ENCODE data around the gene PRKACA.

PRKACA gene

DNA sequence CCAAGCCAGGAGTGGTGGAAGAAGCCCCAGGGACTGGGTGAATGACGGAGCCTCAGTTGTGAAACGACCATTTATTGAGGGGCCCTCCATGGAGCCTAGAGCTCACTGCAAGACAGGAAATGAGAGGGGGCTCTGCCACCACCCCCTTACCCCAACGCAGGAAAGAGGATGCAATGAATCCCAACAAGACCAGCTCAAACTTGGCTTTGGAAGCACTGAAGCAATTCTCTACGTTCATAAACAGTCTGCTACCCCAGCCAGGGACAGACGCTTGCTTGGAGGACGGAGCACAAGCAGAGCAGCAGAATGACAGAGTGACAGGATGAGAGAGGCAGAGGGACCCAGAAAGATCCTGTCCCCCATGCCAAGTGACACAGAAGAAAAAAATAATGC lies 1.0 kb downstream of the PRKACA start:
- DNase-seq, result no peak

DNA sequence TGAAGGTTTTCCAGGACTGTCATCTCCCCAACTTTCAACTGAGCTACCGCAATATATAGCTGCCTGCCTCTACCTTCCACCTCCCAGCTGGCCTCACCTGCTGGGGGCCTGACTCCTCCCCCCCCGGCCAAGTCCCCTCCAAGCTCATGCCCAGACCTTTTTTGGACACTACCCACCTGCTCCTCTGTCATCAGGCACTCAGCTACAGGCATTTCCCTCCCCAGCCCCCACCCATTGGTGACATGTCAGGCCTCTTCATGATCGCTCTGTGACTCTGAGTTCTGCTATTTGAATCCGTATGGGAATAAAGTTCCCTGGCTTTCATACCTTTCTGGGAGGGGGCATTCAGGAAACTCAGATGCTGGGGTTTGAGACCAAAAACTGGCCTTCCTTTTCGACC lies 1.8 kb downstream of the PRKACA start:
- DNase-seq, result no peak

DNA sequence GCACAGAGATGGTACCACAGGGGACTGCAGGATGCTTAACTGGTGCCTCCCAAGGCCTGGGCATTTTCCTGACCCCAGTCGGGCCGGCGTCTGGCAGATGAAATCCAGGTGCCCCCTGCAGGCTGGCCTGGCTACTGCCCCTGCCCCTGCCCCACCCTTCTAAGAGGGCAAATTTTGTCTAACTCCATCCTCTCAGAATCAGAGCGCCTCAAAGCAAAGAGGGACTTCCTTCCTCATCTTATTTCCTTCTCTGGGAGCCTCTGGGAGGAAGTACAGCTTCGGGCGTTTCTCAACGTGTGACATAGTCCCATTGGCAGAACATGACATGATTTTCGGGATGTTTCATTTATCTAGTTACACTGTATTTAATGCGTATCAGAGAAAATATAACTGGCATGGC lies 2.7 kb downstream of the PRKACA start:
- peak; percentile 25 for DNase-seq

DNA sequence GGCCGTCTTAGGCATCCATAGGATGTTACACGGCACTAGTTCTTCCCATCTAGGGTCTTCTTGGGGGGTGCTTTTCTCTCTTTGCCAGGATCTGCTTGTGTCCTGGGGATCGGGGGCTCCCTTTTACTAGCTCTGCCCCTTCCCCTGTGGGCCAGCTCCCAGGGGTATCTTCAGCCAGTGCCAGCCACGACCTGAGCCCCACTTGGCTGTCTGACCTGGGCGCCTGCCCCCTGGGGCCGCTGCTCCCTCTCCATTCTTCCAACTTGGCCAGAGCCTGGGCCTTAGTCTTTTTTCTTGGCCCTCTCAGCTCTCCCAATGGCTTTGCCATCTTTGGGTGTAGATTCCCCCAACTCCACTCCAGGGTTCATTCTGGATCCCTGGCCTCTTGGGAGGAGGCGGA lies 3.1 kb downstream of the PRKACA start:
- DNase-seq, result no peak

DNA sequence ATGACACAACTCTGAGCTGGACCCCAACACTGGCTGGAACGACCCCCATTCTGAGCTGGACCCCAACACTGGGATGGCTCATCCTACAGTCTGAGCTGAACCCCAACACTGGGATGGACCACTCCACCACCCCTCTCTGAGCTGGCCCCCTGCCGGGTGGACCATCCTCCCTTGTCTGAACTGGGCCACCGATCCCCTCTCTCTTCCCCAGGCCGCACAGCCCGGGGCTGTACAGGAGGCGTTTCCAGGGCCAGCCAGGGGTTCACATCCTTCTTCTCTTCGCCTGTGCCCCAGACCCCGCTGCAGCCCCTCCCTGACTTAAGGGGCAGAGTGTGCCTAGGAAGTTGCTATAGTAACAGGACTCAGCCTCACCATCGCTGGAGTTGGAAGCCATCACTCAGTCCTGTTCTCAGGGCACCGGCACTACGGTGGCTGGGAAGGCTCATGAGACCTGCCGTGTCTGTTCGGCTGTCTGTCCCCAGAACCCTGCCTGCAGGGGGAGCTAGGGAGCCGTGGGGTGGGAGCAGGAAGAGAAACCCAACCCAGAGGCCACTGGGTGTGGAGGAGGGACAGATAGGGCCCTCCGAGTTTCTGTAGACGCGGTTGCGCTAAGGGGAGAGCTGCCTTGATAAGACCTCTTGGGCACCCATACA lies 3.7 kb downstream of the PRKACA start:
- peak; percentile 26 for DNase-seq

DNA sequence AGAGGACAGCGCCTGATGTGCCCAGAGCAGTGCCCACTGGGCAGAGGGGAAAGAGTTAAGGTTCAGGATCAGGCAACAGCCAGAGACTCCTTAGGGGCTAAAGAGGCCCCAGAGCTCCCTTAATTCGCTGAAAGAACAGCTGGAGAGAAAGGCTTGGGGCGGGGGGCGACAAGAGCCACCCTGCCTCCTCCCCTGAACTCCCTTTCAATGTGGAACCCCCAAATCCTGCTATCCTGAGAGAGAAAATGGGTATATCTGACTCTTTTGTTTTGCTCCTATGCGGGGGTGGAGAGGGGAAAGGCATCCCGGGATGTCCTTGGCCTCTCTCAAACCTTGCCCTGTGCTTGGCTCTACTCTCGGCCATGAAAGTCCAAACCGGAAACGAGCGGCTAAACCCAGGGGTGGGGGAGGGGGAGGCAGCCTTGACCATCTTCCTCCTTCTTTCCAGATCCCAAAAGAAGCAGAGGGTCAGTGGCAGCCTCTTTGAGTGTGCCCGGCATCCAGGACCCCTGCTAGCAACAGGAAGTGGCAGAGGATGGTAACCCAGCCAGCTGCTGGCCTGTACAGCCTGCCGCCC lies 4.7 kb downstream of the PRKACA start:
- DNase-seq, result no peak

DNA sequence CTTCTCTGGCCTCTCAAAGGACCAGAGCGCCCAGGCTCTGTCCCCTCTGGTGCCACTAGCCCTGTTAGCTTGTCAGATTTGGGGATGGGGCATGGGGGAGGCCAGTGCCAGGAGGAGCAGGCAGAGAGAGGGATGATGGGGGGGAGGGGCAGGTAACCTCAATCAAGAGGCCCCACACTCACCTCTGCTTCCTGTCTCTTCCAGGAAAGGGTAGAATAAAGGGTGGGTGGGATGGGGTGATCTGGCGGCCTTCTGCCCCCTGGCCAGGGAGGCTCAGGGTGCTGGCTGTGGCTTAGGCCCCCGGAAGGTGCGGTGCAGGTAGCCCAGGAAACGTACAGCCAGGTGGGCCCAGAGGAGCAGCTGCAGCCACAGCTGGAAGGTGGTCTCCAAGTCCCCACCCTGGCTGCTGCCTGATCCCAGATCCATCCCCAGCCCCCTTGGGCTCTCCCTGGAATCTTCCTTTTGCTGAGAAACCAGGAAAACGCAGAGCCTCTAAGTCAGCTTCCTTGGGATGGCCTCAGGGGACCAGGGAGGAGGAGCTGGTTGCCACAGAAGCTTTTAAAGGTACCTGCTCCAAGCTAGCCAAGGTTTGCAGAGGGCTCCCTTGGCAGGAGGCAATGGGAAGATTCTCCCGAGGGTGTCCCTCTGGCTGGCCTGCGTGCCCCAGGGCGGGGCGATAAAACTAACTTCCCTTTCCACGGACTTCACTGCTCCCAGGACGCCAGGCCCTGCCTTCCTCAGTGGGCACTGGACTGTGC lies 5.3 kb downstream of the PRKACA start:
- DNase-seq, result peak; percentile 24

DNA sequence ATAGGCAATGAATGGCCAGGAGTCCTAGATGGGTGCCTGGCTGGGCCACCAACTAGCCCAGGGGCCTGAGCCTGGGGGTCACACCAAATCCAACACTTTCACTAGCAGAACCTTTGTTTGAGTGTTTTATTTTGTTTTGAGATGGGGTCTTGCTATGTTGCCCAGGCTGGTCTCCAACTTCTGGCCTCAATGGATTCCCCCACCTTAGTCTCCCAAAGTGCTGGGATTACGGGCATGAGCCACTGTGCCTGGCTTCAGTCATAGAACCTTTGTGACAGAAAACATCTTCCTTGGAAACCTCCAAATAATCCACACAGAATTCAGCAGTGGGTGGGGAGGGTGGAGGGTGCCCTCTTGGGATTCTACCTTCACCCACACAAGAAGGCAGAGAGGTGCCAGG lies 6.1 kb downstream of the PRKACA start:
- DNase-seq, result no peak

DNA sequence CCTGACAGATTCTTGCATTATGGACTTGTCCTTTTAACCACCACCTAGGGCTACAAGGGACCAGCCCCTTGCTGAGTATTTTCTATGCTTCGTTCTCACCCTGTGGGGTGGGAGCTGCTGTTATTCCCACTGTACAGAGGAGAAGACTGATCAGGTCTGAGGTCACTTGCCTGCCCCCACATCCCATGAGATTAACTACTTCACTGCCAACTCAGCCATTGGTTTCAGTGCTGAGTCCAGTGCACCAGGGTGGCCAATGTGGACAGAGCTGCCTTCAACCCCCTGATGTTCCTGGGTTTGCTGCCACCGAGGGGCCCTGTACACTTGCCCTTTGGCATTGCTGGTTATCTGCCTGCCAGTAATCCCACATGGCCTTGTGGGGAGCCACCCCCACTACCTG lies 6.9 kb downstream of the PRKACA start:
- no peak for DNase-seq

DNA sequence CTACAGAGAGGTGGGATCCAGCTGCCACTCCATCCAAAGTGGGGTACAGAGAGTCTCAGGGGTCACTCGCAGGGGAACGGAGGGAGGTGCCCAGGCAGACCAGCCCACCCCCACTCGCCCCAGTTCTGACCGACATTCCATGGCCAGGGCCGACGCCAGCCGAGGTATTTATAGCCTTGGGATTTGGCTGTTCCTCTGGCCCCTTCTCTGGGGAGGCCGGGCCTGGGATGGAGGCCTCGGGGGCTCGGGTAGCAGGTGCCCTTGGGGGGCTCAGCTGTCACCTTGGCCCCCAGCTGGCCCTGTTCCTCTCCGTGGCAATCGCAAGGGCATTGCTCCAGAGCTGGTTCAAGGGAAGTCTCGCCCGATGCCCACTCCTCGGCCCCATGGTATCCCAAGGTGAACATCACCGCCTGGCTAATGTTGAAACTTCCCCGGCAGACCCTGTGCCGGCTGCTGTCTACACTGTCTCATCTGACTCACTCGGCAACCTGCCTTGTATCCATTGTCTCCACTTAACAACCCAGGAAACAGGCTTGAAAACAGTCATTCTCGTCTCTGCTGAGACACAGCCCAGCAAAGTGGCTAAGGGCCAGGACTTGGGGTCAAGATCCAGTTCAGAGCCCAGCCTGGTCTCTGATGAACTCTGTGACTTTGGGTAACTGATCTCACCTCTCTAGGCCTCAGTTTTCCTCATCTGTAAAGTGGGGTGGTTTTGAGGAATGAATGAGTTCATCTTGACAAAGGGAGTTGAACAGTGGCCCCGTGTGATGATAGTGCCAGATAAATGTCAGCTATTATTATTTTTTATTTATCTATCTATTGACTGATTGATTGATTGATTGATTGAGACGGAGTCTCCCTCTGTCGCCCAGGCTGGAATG lies 9.7 kb downstream of the PRKACA start:
- no peak for DNase-seq

DNA sequence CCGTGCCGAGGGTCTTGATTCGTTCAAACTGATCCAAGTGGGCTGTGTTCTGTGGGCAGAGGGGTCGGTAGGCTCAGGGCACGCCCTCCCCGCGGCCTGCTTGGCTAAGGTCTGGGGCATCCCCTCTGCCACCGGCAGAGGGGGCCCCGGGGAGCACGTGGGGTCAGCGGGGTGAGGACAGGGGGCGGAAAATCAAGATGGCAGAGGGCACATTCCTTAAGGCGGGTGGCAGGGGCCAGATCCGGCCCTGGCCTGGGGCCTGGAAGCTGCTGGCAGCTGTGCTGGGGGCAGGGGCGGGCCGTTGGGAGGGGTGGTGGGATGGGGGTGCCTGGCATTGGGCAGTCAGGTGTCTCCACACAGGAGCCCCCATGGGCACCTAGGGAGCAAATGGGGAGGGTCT lies 10.7 kb downstream of the PRKACA start:
- no peak for DNase-seq

DNA sequence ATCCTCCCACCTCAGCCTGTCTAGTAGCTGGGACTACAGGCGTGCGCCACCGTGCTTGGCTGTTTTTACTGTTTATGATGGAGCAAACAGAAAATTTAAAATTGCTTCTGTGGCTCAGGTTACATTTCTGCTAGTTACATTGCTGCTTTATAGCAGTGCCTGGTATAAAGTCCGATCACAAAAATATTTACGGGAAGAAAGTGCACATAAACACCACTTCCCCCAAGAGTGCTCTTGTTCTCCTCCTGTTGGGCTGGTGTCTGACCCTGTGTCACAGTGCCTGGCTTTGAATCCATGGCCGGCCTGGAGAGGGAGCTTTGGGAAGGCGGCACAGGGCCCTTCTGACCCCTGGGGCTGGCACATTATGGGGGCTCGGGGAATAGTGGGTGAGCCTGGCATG lies 11.9 kb downstream of the PRKACA start:
- no peak for DNase-seq

DNA sequence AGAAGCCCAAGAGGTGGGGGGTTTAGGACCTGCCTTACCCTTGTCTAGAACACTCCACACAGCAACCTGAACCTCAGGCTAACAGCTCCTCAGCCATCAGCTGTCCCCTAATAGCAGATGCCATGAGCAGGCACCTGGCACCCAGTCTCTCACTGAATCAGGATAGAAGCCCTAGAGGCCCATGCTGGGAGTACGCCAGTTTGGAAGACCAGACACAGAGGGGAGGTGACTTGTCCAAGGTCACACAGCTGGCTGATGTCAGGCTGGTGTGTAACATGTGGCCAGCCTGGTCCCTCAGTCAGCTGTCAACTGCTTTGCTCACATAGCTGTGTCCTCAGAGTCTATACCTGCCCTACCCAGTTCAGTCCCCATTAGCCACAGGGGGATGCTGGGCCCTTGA lies 14.3 kb downstream of the PRKACA start:
- DNase-seq, result no peak

DNA sequence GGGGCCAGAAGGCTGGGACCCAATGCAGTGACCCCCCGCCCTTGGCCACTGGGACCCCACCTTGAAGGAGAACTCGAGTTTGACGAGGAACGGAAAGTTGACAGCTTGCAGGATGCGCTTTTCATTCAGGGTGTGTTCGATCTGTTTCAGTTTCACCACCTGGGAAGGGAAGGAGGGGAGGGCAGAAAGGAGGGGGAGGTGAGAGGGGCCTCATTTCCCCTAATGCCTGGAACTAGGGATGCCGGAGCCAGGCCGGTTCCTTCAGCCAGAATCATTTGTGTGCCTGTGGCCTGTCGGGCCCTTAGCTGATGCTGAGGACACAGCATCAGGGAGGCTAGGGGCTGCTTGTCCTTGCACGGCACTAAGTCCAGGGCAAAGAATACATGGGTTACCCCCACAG lies 14.8 kb downstream of the PRKACA start:
- DNase-seq, result no peak

DNA sequence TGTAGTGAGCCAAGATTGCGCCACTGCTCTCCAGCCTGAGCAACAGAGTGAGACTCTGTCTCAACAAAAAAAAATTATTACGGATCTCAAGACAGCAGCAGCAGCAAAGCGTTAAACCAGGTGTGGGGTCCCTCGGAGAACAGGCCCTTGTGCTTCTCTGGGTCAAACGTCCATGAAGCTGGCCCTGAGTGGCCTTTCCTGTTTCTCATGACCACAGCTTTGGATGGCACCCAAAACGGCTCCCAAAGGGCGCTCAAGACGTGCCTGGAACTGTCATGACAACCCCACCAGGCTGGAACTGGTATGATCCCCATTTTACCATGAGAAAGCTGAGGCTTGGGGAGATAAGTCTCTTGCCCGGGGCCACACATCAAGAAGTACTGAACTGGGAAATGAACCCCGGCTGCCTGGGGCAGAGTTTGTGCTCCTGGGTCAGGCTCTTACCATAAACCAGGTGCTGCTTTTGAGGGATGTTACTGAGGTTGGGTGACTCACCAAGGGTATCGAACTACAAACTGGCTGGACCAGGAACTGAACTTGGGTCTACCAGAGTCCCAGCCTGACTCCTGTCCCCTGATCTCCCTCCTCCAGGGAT lies 15.4 kb downstream of the PRKACA start:
- no peak for DNase-seq

DNA sequence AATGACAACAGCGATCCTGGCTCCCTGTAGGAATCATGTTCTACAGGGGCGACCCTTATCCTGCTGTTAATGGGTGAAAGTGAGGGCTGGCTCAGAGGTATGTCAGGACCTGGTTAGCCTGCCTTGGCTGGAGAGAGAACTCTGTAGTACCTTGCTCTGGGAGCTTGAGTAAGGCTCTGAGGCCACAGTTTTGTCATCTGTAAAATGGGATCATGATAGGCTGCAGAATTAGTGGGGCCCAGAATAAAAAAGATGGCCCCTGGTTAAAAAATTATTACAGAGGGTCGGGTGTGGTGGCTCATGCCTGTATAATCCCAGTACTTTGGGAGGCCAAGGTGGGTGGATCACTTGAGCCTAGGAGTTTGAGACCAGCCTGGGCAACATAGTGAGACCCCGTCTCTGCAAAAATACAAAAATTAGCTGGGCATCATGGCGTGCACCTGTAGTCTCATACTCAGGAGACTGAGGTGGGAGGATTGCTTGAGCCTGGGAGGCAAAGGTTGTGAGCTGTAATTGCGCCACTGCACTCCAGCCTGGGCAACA lies 16.5 kb downstream of the PRKACA start:
- DNase-seq, result no peak

DNA sequence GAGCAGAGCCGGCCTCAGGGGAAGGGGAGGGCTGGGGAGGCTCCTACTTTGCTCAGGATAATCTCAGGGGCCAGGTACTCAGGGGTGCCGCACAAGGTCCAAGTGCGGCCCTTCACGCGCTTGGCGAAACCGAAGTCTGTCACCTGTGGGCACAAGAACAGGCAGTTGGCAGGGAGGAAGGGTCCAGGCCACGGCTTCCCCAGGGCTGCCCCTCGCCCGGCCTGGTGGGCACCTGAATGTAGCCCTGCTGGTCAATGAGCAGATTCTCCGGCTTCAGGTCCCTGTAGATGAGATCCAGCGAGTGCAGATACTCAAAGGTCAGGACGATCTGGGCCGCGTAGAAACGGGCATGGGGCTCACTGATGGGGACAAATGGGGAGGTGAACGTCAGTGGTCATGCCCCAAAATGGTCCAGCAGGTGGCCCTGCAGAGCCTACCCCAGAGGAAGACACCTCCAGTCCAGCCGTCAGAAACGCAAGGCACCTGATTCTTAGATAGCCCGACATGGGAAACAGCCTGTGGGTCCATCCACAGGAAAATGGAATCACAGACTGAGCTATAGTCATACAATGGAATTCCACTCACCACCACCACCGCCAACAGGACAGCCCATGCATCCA lies 19.9 kb downstream of the PRKACA start:
- no peak for DNase-seq

DNA sequence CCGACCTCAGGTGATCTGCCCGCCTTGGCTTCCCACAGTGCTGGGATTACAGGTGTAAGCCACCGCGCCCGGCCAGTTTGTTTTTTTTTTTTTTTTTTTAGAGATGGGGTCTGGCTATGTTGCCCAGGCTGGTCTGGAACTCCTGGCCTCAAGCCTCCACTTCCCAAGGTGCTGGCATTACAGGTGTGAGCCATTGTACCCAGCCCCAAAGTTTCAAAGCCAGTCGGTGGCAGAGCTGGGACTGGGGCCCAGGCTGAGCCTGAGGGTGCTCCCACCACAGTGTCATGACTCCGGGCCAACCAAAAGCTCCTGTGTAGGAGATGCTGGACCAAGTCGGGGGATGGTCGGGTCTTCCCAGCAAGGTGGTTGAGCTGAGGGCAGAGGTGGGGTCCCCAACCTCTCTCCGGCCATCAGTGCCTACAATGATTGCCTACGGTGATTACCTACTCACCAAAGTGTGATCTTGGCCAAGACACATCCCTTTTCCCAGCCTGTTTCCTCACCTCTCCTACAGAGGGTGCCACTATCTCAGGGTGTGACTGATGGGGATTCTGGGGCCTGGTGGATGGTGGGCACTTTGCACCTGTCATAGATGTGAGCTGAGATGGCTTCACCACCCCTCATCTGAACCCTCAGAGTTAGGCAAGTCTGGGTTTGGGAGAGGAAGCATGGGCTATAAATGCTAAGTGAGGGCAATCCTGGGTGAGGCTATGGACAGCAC lies 21.1 kb downstream of the PRKACA start:
- no peak for DNase-seq

DNA sequence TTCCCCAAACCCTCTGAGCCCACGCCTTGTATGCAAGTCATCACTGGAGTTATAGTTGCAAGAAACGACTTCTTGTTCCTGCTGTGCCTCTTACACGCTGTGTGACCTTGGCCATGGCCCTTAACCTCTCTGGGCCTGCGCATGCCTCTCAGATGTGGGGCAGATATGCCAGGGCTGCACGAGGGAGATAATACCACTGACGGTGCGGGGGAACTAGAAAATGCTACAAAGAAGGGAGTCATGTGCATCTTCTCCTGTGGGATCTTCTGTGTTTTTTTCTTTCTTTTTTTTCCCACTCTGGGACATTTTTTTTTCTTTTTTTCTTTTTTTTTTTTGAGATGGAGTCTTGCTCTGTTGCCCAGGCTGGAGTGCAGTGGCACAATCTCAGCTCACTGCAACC lies 22.7 kb downstream of the PRKACA start:
- DNase-seq, result no peak

DNA sequence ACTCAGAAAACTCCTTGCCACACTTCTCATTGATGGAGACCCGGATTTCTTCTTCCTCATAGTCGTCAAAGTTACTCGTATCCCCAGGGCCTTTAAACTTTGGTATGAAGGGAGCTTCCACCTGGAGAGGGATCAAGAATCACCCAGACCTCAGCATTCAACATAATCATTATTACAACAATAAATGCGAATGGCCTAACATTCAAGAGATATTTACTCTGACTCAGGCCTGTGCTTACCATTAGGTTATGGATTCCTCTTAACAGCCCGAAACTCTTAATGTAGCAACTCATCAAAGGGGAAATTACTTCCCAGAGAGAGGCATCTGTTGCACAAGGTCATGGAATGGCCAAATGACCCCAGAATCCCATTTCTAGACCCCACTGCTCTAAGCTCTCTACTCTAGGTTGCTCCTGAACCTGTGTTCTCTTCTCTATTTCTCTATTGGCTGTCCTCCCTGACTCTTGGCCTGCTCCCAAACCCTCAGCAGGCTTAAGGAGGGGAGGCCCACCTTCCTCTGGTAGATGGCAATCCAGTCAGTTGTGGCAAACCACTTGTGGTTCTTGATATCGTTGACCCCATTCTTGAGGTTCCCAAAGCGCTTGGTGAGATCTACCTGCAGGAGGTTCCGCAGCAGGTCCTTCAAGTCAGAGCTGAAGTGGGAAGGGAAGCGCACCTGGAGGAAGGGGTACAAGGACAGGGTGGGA lies 24.3 kb downstream of the PRKACA start:
- no peak for DNase-seq
